Large intestine (tissue), 3 donors: Measurements from ENCODE around the gene PRIMA1. TPM values are rescaled to one million over a fixed set of nuclear protein-coding genes. Genes with fewer than 3 reads are reported as not detected.
A peak's percentile ranks its signal among the peaks of the same experiment; 100 is the strongest.

Source experiments
- DNase-seq, 2 donors: peaks; one replicate each; pipeline versions ENCODE4 v3.0.0 to v3.0.0-alpha.2; 2013
- H3K27ac ChIP-seq: one replicate; pipeline ENCODE4 v1.5.1; 2013; ENCODE audit warnings: low read length
- H3K27me3 ChIP-seq: 2 replicates; pipeline ENCODE4 v1.6.1; 2013; ENCODE audit warnings: low read length; ENCODE audit not compliant: control insufficient read depth, insufficient read depth
- H3K36me3 ChIP-seq: 2 replicates; pipeline ENCODE4 v1.6.1; 2013; ENCODE audit warnings: low read length; ENCODE audit not compliant: control insufficient read depth, insufficient read depth
- H3K4me1 ChIP-seq: one replicate; pipeline ENCODE4 v1.6.1; 2013; ENCODE audit warnings: low read length; ENCODE audit not compliant: control insufficient read depth, insufficient read depth
- H3K4me3 ChIP-seq: one replicate; pipeline ENCODE4 v1.5.1; 2013; ENCODE audit warnings: low read length
- H3K9me3 ChIP-seq: one replicate; pipeline ENCODE4 v1.6.1; 2013; ENCODE audit warnings: mild to moderate bottlenecking, low read depth, low read length, moderate library complexity; ENCODE audit not compliant: control insufficient read depth
- WGBS: methylation state at CpG from one replicate; pipeline ENCODE4 v1.1.5; 2013; ENCODE audit warnings: low lambda C conversion rate; ENCODE audit not compliant: insufficient coverage; 5-methylcytosine and 5-hydroxymethylcytosine counted together
- polyA plus RNA-seq: library from polyadenylated mRNA; unstranded; fragments of 120-200 nt; gene quantifications from one replicate; pipeline ENCODE4 v1.2.1, GENCODE V29; 2013

Gene PRIMA1
- polyA plus RNA-seq, 1 donor: 9.2 TPM

- Histone ChIP-seq H3K4me1 (no peaks in the 10 kb centered on the region), H3K27ac (no peak overlapping the region), H3K27me3 (peaks cover 4% of the 10 kb centered on the region), H3K4me3 (no peak overlapping the region), H3K36me3 (no peaks in the 10 kb centered on the region), H3K9me3 (no peaks in the 10 kb centered on the region)
- no peak for DNase-seq
- WGBS: no CpG with 5 or more reads among the region's 4 CpGs
Measured at GRCh38 chr14:93797071-93797470, 8.8 kb upstream of the PRIMA1 start.

- Histone ChIP-seq H3K4me1 (no peaks in the 10 kb centered on the region), H3K4me3 (no peak overlapping the region), H3K27me3 (peaks cover 19% of the 10 kb centered on the region), H3K27ac (no peak overlapping the region), H3K36me3 (no peaks in the 10 kb centered on the region), H3K9me3 (no peaks in the 10 kb centered on the region)
- DNase-seq: no peak
- WGBS: no CpG with 5 or more reads among the region's 5 CpGs
Measured at GRCh38 chr14:93794756-93795155, 6.5 kb upstream of the PRIMA1 start.

GRCh38 chr14:93793555-93794324 lies 5.5 kb upstream of the PRIMA1 start:
- Histone ChIP-seq H3K4me3 (no peak overlapping the region), H3K27me3 (peaks cover 27% of the 10 kb centered on the region), H3K36me3 (no peaks in the 10 kb centered on the region), H3K9me3 (no peaks in the 10 kb centered on the region), H3K27ac (no peak overlapping the region), H3K4me1 (peaks cover 5% of the 10 kb centered on the region)
- 100% methylated on average over 2 of the region's 10 CpGs for WGBS
- no peak for DNase-seq

GRCh38 chr14:93792391-93792790 lies 4.1 kb upstream of the PRIMA1 start:
- Histone ChIP-seq H3K36me3 (no peaks in the 10 kb centered on the region), H3K27ac (no peak overlapping the region), H3K4me1 (peaks cover 5% of the 10 kb centered on the region), H3K4me3 (no peak overlapping the region), H3K27me3 (peaks cover 38% of the 10 kb centered on the region), H3K9me3 (peaks cover 2% of the 10 kb centered on the region)
- WGBS: 100% methylated on average over 1 of the region's 3 CpGs
- DNase-seq: no peak

GRCh38 chr14:93790966-93791365 lies 2.7 kb upstream of the PRIMA1 start:
- peaks cover 45% of the 10 kb centered on the region for H3K27me3 ChIP-seq
- peaks cover 3% of the 10 kb centered on the region for H3K9me3 ChIP-seq
- H3K27ac ChIP-seq: no peak overlapping the region
- WGBS: no CpG with 5 or more reads among the region's 5 CpGs
- no peak overlapping the region for H3K4me3 ChIP-seq
- H3K36me3 ChIP-seq: no peaks in the 10 kb centered on the region
- DNase-seq: no peak
- H3K4me1 ChIP-seq: peaks cover 5% of the 10 kb centered on the region

GRCh38 chr14:93789228-93790130 lies 1.2 kb upstream of the PRIMA1 start:
- H3K27ac ChIP-seq: no peak overlapping the region
- no peak overlapping the region for H3K4me3 ChIP-seq

GRCh38 chr14:93788543-93789227 lies 400 bp upstream of the PRIMA1 start:
- Histone ChIP-seq H3K4me3 (peak overlapping the region; percentile 18), H3K27me3 (peaks cover 48% of the 10 kb centered on the region), H3K27ac (no peak overlapping the region), H3K4me1 (peaks cover 5% of the 10 kb centered on the region), H3K9me3 (peaks cover 3% of the 10 kb centered on the region), H3K36me3 (no peaks in the 10 kb centered on the region)
- peak in 1 of 2 donors; percentile 44 for DNase-seq
- no CpG with 5 or more reads among the region's 79 CpGs for WGBS

More at GRCh38 chr14:93789228-93790130, 1.2 kb upstream of the PRIMA1 start:
- H3K27me3 ChIP-seq: peaks cover 48% of the 10 kb centered on the region
- H3K36me3 ChIP-seq: no peaks in the 10 kb centered on the region
- H3K4me1 ChIP-seq: peaks cover 5% of the 10 kb centered on the region
- peaks cover 3% of the 10 kb centered on the region for H3K9me3 ChIP-seq
- no CpG with 5 or more reads among the region's 29 CpGs for WGBS
- no peak for DNase-seq

GRCh38 chr14:93787465-93788292 lies 606 bp downstream of the PRIMA1 start:
- Histone ChIP-seq H3K36me3 (no peaks in the 10 kb centered on the region), H3K27ac (no peak overlapping the region), H3K4me1 (peaks cover 5% of the 10 kb centered on the region), H3K4me3 (peak overlapping the region; percentile 37), H3K9me3 (peaks cover 3% of the 10 kb centered on the region), H3K27me3 (peaks cover 54% of the 10 kb centered on the region)
- WGBS: no CpG with 5 or more reads among the region's 52 CpGs
- peak in 1 of 2 donors; percentile 11 for DNase-seq

- Histone ChIP-seq H3K4me1 (peaks cover 5% of the 10 kb centered on the region), H3K27ac (no peak overlapping the region), H3K4me3 (no peak overlapping the region), H3K9me3 (peaks cover 3% of the 10 kb centered on the region), H3K27me3 (peaks cover 42% of the 10 kb centered on the region), H3K36me3 (no peaks in the 10 kb centered on the region)
- no peak for DNase-seq
- 82% methylated on average over 2 of the region's 4 CpGs for WGBS
Measured at GRCh38 chr14:93785423-93785822, 2.9 kb downstream of the PRIMA1 start.
